Aorta (tissue), 5 donors: Measurements from ENCODE around the gene SERTM2. TPM values are rescaled to one million over a fixed set of nuclear protein-coding genes. Genes with fewer than 3 reads are reported as not detected.

ENCODE experiments used
- ATAC-seq: fragments of 200-7000 bp; cut with Tn5 transposase; one replicate; pipeline ENCODE4 v1.9.1; 2022; ENCODE audit warnings: moderate library complexity; ENCODE audit not compliant: low FRiP score
- DNase-seq, 2 donors: peaks; one replicate each; pipeline ENCODE4 v3.0.0-alpha.2; 2020
- H3K27ac ChIP-seq, 2 donors: one replicate each; pipeline ENCODE4 v1.5.1; 2013; ENCODE audit warnings: low read length in 2 of 2, mild to moderate bottlenecking in 2 of 2, moderate library complexity in 2 of 2, control low read depth in 1 of 2, inconsistent platforms in 1 of 2, low read depth in 1 of 2
- H3K27me3 ChIP-seq, 2 donors: one replicate each; pipeline ENCODE4 v1.6.1; 2013; ENCODE audit warnings: control low read depth in 1 of 2, low read length in 1 of 2, mild to moderate bottlenecking in 1 of 2, moderate library complexity in 1 of 2; ENCODE audit not compliant: insufficient read depth in 2 of 2, control insufficient read depth in 1 of 2
- H3K36me3 ChIP-seq, 2 donors: one replicate each; pipeline ENCODE4 v1.6.1; 2013; ENCODE audit warnings: control low read depth in 1 of 2, low read length in 1 of 2, mild to moderate bottlenecking in 1 of 2; ENCODE audit not compliant: insufficient read depth in 2 of 2, control insufficient read depth in 1 of 2
- H3K4me1 ChIP-seq, 2 donors: one replicate each; pipeline ENCODE4 v1.6.1; 2013; ENCODE audit warnings: low read length in 2 of 2, control low read depth in 1 of 2, mild to moderate bottlenecking in 1 of 2, moderate library complexity in 1 of 2; ENCODE audit not compliant: insufficient read depth in 2 of 2, control insufficient read depth in 1 of 2
- H3K4me3 ChIP-seq, 2 donors: one replicate each; pipeline ENCODE4 v1.5.1; 2013; ENCODE audit warnings: low read length in 2 of 2, control low read depth in 1 of 2, mild to moderate bottlenecking in 1 of 2
- H3K9me3 ChIP-seq: one replicate; pipeline ENCODE4 v1.6.1; 2013; ENCODE audit warnings: mild to moderate bottlenecking, low read length; ENCODE audit not compliant: control insufficient read depth
- WGBS, 2 donors: extraction: QIAGEN DNeasy Blood & Tissue Kit; methylation state at CpG; one replicate each; pipeline ENCODE4 v1.1.7; 2013; 5-methylcytosine and 5-hydroxymethylcytosine counted together
- intact Hi-C, 2 donors: fragments of 100-400 bp; cut with DNase I; formaldehyde crosslinking; loops; one replicate each; pipeline versions ENCODE4 v1.14.2 to v1.15.0; 2022
- polyA plus RNA-seq, 2 donors: library from polyadenylated mRNA; stranded (reverse); fragments of 200-250 nt; gene quantifications; one replicate each; pipeline ENCODE4 v1.2.3, GENCODE V29; 2013
- total RNA-seq, 2 donors: library from RNA; stranded (reverse); fragmentation: NEBNext Ultra II Directional; extraction: Animal tissue kit (Norgen Biotek cat#: 25700); gene quantifications; one replicate each; pipeline ENCODE4 v1.2.1, GENCODE V29; 2021
- donor health status: healthy with polysubstance abuse.
- donor health status: Bipolar disorder and iron deficiency.
- donor health status: DM: no; HTN: no; CAD: no.
- donor health status: DM: no; HTN: no; CAD: no.
- donor health status: DM: yes; HTN: yes; CAD: no.

The SERTM2 gene
- total and polyA plus RNA-seq, 4 donors, result not detected

DNA sequence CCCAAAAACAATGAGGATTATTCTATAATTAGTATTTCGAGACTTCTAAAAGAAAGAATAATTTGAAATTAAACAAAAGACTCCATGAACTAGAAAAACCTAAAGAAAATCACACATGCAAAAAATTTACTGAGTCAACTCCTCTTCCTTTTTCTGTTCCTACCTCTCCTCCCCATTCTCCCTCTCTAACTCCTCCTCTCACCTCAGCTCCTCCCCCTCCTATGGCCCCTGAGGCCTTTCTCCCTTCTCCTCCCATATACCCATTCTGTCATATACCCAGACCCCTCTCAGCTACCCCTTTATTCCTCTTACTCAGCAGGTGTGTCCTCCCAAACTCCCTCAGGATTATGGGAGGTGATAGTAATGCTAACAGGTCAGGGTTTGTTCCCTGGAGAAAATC, 57.4 kb downstream of the SERTM2 start:
- Histone ChIP-seq H3K9me3 (no peaks in the 10 kb centered on the region), H3K27ac (no peak overlapping the region), H3K36me3 (no peaks in the 10 kb centered on the region), H3K27me3 (no peaks in the 10 kb centered on the region), H3K4me1 (no peaks in the 10 kb centered on the region), H3K4me3 (no peak overlapping the region)
- ATAC-seq, result no peak
- DNase-seq, result no peak
- intact Hi-C loops, result no loop called here
- WGBS, 2 donors, result 70 to 71% methylated on average over 1 of the region's 1 CpG

Other genes with a start within 250 kb of the SERTM2 start
- 1 to 10 TPM; 2.1 to 5.7 TPM for gene CAPN6, start 241.2 kb upstream of the SERTM2 start, total RNA-seq
- under 1 TPM; 0.10 to 0.38 TPM for gene CAPN6, start 241.2 kb upstream of the SERTM2 start, polyA plus RNA-seq
- under 1 TPM in 1 of 2 donors, not detected in 1; 0.42 TPM for gene DCX, start 99.5 kb upstream of the SERTM2 start, total RNA-seq
- not detected for gene DCX, start 99.5 kb upstream of the SERTM2 start, polyA plus RNA-seq
- 10 to 100 TPM; 59.7 to 86.0 TPM for gene ALG13, start 169.5 kb downstream of the SERTM2 start, total RNA-seq
- 10 to 100 TPM; 31.2 to 47.1 TPM for gene ALG13, start 169.5 kb downstream of the SERTM2 start, polyA plus RNA-seq